COLO668 (cell line): ENCODE results near the gene CNTN1.
A peak's percentile ranks its signal among the peaks of the same experiment; 100 is the strongest.

ENCODE experiments used
- DNase-seq: peaks from one replicate; lab custom pipeline; 2025; ENCODE audit not compliant: unreplicated experiment; lab: John Stamatoyannopoulos, UW

The CNTN1 gene

GRCh38 chr12:40691913-40692764 lies at the start of gene CNTN1:
TSS of gene CNTN1 (plus strand) at chr12:40692439.
- peak; percentile 2 for DNase-seq

- DNase-seq: no peak
Observed at GRCh38 chr12:40643506-40643905, 48.7 kb upstream of the CNTN1 start.

GRCh38 chr12:40643976-40644375 lies 48.3 kb upstream of the CNTN1 start:
- DNase-seq: no peak

- no peak for DNase-seq
Observed at GRCh38 chr12:40644708-40645107, 47.5 kb upstream of the CNTN1 start.

- DNase-seq: no peak
Observed at GRCh38 chr12:40645361-40645760, 46.9 kb upstream of the CNTN1 start.

GRCh38 chr12:40646456-40646855 lies 45.8 kb upstream of the CNTN1 start:
- DNase-seq: no peak

GRCh38 chr12:40646911-40647310 lies 45.3 kb upstream of the CNTN1 start:
- DNase-seq: no peak

- DNase-seq: no peak
Observed at GRCh38 chr12:40647651-40648050, 44.6 kb upstream of the CNTN1 start.

- DNase-seq: no peak
Observed at GRCh38 chr12:40648519-40648918, 43.7 kb upstream of the CNTN1 start.

- no peak for DNase-seq
Observed at GRCh38 chr12:40650038-40650704, 42.1 kb upstream of the CNTN1 start.

- DNase-seq: no peak
Observed at GRCh38 chr12:40655451-40655850, 36.8 kb upstream of the CNTN1 start.

GRCh38 chr12:40662366-40662765 lies 29.9 kb upstream of the CNTN1 start:
- no peak for DNase-seq

- no peak for DNase-seq
Observed at GRCh38 chr12:40663781-40664180, 28.5 kb upstream of the CNTN1 start.

- DNase-seq: no peak
Observed at GRCh38 chr12:40668099-40668529, 24.1 kb upstream of the CNTN1 start.

GRCh38 chr12:40672741-40673271 lies 19.4 kb upstream of the CNTN1 start:
- no peak for DNase-seq

GRCh38 chr12:40681148-40681547 lies 11.1 kb upstream of the CNTN1 start:
- DNase-seq: no peak

- DNase-seq: no peak
Observed at GRCh38 chr12:40684986-40685385, 7.3 kb upstream of the CNTN1 start.

- DNase-seq: no peak
Observed at GRCh38 chr12:40688085-40688725, 4.0 kb upstream of the CNTN1 start.

- DNase-seq: no peak
Observed at GRCh38 chr12:40689576-40689975, 2.7 kb upstream of the CNTN1 start.

- peak; percentile 4 for DNase-seq
Observed at GRCh38 chr12:40692765-40693206, 547 bp downstream of the CNTN1 start.

GRCh38 chr12:40693207-40693821 lies 1.1 kb downstream of the CNTN1 start:
- DNase-seq: peak; percentile 2
